Lung microvascular endothelial cell (primary cell): Measurements from ENCODE around the gene TMEM184A. TPM values are rescaled to one million over a fixed set of nuclear protein-coding genes. Genes with fewer than 3 reads are reported as not detected.

Source experiments
- DNase-seq, 2 donors: peaks; one replicate each; pipeline versions ENCODE4 v3.0.0 to v3.0.0-alpha.2; 2010; ENCODE audit warnings: low read depth in 2 of 2
- total RNA-seq: library from RNA; depleted of rRNA; stranded (reverse); fragments of >200 nt; gene quantifications from 2 replicates; pipeline ENCODE4 v1.2.1, GENCODE V29; 2014

Gene TMEM184A
- total RNA-seq, 1 donor from 2014 or later, result under 0.01 TPM

DNA sequence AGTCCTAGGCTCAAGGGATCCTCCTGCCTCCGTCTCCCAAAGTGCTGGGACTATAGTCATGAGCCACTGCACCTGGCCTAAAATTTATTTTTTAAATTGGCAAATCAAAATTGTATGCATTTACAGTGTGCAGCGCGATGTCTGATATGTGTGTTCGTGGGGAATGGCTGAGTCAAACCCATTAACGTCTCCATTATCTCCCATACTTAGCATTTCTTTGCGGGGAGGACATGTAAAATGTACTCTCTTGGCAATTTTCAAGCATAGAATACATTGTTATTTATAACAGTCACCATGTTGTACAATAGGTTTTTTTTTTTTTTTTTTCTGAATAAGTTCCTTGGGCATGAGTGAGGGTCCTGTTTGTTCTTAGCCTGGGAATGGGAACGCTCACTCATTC, 3.8 kb downstream of the TMEM184A start:
- DNase-seq, result no peak

DNA sequence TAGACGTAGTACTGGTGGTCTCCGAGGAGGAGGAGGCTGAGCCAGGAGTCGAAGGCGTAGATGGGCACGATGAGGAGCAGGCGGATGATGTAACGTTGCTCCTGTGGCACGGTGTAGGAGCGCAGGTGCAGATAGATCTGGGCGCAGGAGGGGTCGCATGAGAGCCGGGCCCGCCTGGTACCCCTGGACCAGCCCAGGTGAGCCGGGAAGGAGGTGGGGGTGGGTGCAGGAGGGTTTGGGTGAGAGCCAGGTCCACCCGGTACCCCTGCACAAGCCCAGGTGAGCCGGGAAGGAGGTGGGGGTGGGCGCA, 5.2 kb downstream of the TMEM184A start:
- no peak for DNase-seq

DNA sequence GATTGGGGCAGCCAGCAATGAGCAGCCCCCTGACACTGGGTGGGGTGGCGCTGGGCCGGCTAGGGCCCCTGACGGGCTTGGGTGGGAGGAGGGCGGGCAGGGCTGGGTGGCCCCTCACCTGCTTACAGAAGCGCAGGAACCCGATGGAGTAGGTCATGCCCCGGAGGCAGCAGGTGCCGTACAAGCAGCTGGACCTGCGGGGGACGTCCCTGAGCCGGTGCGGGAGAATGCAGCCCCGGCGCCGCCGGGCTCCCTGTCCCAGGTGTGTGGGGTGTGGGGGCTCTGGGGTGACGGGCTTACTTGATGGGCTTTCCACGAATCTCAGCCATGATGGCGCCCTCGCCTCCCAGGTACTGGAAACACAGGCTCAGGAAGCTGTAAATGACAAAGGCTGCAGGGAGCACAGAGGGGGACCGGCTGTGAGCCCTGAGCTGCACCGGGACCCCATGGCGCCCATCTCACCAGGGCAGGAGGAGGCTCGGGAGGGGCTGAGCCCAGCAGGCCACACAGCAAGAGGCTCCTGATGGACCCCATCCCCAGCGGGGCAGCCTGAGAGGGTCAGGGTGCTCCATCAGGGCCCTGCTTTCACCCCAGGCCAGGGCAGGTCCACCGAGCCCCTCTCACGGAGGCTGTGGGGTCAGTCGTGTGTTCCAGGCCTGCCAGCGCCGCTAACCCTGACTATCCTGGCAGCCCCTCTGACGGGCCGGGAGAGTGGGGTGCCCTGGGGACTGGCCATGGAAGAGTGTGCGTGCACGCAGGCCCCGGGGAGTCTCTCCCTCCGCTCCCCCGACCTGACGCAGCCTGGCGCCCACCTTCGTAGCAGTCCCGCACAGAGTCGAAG, 5.8 kb downstream of the TMEM184A start:
- no peak for DNase-seq

DNA sequence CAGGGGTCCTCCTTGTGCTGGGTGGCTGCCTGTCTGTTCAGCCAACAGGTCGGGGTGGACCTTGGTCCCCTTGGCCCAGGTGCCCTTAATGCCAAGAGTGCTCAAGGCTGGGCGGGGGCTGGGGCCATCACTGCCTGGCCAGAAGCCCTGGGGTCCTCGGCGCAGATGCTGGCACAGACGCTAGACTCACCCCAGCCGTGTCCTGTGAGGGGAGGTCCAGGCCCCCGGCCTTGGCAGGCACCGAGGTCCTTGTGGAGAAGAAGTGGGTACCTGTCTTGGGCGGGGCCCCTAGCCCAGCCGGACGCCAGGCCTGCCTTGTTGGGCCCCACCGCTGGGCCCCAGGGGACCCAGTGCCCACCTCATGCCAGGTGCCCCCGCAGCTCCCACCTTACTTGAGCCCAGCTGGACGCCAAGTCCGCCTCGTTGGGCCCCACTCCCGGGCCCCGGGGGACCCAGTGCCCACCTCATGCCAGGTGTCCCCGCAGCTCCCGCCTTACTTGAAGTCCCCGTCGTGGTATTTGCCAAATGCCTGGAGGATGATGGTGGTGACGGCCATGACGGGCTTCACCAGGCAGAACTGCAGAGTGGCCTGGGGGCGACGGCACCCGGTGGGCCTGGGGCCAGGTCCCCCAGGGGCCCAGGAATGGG, 6.5 kb downstream of the TMEM184A start:
- no peak for DNase-seq

DNA sequence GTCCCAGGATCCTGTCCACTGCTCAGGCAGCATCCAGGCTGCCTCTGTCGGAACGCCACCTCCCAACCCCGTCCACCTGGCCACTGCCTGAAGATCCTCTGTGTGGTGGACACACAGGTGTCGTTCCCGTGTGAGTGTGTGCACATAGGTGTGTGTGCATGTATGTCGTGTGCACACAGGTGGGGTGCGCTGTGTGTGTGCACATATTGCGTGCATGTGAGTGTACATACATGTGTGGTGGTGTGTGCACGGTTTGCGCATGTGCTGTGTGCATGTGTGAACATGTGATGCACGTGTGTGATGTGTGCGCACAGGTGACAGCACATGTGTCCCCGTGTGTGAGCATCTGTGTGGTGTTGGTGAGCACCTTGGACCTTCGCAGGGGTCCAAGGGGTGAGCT, 7.1 kb downstream of the TMEM184A start:
- no peak for DNase-seq

DNA sequence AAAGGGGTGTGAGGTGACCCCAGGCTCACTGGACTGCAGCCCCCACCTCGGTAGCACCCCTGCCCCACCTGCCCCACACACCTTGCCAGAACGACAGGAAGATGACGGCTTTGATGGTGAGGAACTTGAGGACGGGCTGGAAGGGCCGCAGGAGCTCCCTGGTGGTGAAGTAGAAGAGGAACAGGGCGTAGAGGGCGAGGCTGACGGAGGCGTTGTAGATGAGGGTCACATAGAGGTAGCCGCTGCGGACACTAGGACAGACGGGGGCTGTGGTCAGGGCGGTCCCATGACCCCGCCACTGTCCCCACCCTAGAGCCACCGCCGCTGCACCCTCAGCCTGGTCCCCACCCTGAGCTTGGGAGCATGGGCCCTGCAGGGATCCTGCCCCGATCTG, 7.6 kb downstream of the TMEM184A start:
- DNase-seq, result peak in 1 of 2 donors; percentile 44

DNA sequence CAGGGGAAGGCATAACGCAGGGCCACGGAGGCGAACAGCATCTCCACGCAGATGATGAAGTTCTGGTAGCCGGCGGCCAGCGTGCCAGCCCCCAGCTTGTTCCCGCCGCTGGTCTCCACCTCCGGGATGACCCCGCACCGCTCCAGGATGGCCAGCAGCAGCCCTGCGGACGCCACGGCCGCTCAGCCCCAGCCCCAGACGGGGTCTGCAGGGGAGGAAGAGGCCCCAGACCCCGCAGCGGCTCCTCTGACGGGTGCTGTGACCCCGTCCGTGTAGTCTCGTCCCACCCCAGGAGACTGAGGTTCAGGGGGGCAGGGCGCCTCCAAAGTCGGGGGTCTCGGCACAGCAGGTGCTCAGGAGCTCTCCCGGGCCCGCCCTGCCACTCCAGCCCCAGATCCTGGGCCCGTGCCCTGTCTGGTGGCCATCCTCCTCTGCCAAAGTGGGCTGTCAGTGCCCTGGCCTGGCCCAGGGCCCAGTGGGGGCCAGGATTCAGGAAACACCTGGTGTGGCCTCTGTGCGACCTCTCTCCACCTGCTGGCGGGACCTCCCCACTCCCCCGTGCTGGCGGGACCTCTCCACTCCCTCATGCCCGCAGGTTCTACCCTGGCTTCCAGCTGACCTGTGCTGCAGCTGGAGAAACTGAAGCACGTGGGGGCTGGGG, 8.1 kb downstream of the TMEM184A start:
- DNase-seq, result no peak

DNA sequence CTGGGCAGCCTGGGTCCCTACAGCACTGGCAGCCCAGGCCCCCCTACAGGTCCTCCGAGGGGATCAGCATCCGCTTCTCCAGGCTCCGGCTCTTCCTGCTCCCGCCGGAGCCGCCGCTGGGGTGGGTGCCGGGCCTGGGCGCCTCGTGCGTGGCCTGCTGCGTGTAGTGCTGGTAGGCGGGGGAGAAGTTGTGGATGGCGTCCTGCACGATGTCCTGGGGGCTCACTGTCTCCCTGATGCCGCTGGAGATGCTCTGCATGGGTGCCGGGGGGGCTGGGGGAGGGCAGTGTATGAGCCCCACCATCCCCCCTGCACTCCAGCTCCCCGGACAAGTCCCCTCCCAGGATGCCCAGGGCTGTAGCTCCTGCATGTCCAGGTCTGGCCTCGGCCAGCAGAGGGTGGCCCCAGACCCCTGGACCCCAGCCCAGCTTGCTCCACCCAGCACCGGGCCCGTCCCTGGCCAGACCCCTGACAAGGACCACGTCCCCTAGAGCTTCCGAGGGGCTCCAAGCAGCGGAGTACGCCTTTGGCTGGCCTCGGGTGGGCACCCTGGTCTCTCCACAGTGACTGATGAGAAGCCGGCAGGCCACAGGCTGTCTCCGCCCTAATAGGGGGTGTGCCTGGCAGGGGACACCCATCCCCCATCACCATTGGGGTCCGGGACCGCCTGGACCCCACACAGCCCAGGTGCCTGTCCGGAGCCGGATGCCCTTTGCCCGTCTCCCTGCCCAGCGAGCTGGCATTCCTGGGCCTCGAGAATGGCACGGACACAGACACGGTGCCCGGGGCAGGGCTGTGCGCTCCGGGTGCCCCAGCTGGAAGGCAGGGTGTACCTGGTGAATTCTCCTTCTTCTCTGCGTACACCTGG, 8.9 kb downstream of the TMEM184A start:
- no peak for DNase-seq

DNA sequence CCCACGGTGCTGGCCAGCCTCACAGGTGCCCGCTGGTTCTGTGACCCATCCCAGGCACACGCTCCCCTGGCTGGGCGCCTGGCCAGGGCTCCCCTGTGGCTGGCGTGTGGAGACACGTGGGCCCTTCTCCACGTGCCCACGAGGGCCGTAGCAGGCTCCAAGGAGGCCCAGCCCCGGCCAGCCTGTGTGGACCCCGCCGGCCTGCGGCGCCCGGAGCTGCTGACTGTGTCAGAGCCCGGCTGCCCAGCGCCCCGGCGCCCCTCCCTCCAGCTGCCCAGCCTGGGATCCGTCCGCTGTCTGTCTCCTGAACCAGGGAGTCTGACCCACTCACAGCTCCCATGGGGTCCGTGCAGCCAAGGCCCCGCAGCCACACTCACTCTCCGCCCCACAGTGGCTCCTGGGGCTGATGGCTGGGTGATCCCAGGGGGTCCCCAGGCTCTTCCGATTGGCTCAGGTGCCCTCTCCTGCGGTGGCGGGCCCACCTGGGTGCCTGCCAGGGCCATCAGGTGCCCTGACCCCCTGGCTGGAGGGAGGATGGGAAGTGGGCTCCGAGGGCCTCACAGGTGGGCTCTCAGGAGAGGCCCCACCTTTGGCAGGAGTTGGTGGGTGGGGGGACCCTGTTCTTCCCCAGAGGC, 9.6 kb downstream of the TMEM184A start:
- DNase-seq, result no peak

DNA sequence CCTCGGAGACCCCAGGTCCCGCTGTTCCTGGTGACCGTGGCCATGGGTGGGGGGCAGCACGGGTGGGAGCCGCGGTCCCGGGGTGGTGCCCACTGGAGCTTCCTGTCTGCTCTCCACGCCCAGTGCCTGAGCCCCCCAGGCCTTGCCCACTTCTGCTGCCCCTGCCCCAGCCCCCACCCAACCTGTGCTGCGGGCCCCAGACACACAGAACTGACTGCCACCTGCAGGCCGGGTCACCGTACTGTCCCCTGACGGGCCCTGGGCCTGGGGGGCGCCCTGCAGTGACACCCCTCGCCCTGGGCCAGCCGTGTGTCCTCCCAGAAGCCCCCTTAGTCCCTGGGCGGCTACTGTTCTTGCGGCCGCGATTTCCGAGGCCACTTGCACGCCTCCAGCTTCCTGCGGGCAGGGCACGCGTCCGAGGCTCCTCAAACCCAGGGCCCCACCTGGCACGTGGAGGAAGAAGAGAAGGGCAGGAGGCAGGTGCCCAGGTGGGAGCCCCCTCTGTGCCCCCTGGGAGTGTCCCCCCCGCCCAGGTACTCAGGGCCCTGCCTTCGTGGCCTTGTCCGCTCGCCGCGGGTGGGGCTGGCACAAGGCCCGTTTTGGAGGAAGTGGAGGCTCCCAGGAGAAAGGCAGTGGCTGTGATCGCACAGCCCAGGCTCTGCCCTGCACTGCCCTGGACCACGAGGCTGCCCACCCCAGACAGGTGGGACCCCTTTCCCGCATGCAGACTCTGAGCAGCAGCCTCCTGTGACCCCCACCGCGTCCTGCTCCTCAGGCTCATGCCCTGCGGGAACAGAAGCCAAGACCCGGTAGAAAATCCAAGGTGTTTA, 10.4 kb downstream of the TMEM184A start:
- no peak for DNase-seq

DNA sequence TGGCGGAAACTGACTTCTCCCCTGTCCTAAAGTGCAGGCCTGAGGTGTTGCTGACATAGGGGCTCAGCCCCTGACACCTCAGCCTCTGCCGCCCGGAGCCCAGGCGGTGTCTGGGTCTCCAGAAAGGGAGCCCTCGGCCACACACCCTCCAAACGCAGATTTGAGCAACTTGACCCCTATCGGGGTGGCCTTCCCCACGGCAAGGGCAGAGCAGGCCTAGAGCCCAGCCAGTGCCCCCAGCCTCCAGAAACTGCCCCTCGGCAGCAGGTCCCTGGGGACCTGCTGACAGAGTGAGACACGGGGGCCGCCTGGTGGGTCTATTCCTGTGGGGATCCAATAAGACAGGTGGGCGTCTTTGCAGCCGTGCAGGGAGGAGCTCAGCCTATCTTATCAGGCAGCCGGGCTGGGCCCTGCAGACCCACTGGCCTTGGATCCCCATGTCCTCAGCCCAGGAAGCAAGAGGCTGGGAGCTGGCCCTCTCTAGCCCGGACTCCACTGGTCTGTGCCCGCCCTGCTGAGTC, 11.0 kb downstream of the TMEM184A start:
- no peak for DNase-seq

DNA sequence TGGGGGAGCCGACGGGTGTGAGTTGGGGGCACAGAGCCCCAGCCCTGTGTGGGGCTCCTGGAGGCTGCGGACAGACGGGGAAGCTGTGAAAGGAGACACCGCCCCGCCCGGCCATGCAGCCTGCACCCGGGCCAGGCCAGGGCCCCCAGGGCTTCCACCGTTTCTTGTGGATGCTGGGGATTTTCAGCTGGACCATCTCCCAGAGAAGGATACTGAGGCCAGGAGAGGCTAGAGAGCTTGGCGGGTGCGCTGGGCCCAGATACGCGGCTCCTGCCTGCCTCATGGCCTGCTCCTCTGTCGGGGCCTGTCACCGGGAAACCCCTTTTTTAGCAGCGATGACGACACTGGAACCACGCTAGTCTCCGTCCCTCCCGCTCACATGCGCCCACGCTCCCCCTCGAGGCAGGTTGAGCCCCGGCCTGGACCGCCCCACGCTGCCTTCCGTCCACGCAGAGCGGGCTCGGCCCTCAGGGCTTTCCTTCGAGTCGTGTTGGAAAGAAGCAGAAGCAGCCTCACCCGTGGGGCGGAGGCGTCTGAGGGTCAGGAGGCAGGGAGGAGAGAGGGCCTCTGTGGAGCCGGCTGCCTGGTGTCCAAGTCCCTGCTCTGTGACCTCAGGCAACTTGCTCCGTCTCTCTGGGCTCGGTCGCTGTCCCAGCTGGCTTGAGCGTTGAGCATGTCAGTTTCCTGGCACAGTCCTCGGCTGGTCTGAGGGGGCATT, 11.7 kb downstream of the TMEM184A start:
- DNase-seq, result no peak

DNA sequence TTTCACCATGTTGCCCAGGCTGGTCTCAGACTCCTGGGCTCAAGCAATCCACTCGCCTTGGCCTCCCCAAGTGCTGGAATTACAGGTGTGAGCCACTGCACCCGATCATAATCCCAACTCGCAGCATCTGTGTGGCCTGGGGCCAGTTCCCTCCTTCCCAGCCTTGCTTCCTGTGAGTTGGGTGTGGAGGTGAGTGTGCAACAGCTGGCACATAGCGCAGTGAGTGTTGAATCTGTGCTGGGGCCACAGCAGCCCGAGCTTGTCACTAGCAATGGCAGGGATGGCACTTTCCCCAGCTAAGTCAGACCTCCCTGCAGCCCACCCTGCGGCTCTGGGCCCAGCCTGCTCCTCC, 12.2 kb downstream of the TMEM184A start:
- DNase-seq, result no peak

DNA sequence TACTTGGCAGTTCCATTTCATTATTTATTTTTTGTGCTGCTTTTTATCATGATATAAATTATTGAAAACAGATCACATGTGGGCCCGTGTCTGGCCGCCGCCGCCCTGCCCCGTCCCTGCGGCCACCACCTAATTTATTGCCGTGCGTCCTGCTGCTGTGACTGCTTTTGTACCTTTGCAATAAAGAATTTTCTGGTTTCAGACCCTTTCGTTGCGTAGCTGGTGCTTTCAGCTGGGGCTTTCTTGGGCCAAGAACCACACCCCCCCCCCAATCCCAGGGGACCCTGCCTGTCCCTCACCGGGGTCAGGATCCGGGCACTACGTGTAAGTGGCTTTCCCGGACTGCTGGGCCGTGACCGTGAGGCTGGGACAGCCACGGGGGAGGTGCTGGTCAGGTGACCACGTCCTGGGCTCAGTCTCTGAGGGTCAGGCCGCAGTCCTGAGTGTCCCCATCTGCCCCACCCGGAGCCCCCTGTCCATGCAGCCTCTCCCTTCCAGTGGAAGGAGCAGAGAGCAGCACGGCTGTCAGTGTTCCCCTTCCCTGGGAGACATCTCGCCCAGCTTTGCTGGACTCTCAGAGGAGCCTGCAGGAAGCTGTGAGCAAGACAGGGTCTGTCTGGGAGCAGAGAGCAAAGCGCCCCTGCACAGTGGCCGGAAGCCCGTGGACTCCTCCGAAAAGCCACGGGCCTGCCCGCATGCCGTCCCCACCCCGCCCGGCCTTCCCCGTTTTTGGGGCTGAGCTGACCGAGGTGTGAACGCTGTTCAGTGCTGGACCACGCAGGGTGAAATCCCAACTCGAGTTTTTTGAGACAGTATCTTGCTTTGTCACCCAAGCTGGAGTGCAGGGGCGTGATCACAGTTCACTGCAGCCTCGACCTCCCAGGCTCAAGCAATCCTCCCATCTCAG, 12.9 kb downstream of the TMEM184A start:
- no peak for DNase-seq

DNA sequence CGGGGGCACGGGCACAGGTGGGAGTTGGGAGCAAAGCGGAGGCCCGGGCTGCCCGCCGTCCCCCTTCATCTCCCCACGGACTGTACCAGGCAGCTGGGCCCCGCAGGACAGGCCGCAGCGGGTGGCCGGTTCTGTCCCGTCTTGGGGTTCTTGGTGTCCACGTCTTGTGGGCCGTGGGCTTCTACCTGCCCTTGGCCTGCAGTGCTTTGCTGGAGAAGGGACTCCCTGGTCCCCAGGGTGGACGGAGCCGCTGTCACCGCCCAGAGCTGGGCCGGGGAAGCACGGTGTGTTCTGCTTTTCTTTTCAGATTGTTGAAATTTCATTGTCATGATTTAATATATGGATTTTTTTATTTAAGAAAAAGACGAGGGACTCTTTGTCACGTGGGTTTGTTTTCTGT, 13.7 kb downstream of the TMEM184A start:
- no peak for DNase-seq

DNA sequence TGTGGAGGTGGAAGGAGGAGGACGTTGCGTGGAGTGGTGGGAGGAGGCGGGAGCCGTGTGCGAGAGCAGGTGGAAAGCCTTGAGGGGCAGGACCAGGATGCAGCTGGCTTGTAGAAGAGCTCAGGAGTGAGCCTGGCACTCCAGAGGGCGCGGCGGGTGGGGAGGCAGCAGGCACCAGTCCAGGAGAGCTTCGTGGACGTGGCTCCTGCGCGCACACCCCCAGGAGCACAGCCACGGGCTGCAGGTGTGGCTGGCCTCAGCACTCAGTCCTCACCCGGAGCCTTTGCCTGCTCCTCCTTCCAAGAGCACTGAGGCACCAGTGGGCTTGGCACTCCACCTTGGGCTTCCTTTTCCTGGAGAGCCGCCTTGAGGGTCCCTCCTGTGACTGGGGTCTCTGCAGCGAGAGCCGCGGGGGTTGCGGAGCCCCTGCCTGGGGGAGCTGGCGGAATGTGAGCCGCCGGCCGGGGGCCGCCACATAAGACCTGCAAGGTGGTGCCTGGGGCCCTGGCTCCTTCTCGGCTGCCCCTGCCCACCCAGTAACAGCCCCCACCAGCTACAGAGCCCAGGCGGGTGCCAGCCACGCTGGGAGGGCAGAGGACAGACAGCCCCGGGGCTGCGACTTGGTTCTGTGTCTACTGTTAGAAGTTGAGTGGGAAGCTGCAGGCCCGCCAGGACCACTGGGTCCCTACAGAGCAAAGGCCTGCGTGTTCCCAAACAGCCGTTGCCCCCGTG, 14.4 kb downstream of the TMEM184A start:
- no peak for DNase-seq

DNA sequence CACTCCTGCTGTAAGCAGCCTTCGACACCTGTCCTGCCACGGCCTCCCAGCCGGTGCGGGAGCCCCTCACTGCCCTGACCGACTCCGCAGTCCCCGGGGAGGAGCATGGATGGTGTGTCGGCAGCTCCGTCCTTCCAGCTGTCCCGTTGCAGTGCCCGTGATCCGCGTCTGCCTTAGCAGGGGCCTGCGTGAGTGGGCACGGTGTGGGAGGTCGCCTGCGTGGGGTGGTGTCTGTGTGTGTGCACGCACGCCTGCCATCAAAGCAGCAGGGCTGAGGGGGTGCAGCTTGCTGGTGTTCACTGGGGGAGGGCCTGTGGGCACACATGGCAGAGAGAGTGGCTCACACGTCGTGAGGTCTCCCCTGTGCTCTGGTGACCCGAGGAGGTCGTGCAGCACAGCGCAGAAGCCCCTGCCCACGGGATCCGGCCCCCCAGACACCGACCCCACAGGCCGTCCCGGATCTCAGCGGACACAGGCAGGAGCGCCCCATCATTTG, 15.2 kb downstream of the TMEM184A start:
- no peak for DNase-seq
